Erythroblast (primary cell): ENCODE data around the gene SCN5A.

Experiments
- GATA1 ChIP-seq: IDR thresholded peaks from 2 replicates; pipeline ENCODE4 v1.6.1; 2011; ENCODE audit warnings: low read depth, mild to moderate bottlenecking, control low read depth, low read length, moderate library complexity
- POLR2A ChIP-seq: IDR thresholded peaks from 2 replicates; pipeline ENCODE4 v1.6.1; 2011; ENCODE audit warnings: mild to moderate bottlenecking, low read length

DNA sequence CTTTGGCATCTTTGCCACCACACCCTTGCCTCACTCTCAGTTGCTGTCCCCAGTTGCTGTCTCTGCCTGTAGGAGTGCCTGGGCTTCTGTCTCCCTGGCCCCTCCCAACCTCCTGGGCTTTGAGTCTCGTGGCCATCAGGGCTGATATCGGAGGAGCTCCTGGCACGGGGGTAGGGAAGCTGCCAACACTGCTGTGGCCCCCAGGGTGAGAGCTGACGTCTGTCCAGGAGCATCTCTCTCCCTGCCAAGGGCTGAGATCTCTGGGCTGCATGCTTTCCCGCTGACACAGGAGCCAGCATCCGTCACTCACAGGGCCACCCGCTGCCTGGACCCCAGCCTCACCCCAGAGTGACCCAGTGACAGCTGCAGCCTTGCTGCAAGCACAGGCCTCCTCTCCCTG is 105.9 kb downstream of the SCN5A start:
- TF ChIP-seq POLR2A (no peak), GATA1 (no peak)
